Duodenal mucosa (tissue), 2 donors: ENCODE results near the gene IL15.
A peak's percentile ranks its signal among the peaks of the same experiment; 100 is the strongest.

Source experiments
- H3K27ac ChIP-seq: one replicate; pipeline ENCODE4 v1.7.0; 2013; ENCODE audit warnings: low read depth, low read length
- H3K27me3 ChIP-seq, 2 donors: one replicate each; pipeline ENCODE4 v1.7.0; 2013; ENCODE audit warnings: low read length in 2 of 2, control low read depth in 1 of 2; ENCODE audit not compliant: insufficient read depth in 2 of 2, control insufficient read depth in 1 of 2
- H3K36me3 ChIP-seq, 2 donors: one replicate each; pipeline ENCODE4 v1.7.0; 2013; ENCODE audit warnings: low read length in 2 of 2, control low read depth in 1 of 2; ENCODE audit not compliant: insufficient read depth in 2 of 2, control insufficient read depth in 1 of 2
- H3K4me1 ChIP-seq, 2 donors: one replicate each; pipeline ENCODE4 v1.7.0; 2013; ENCODE audit warnings: low read length in 2 of 2, control low read depth in 1 of 2; ENCODE audit not compliant: insufficient read depth in 2 of 2, control insufficient read depth in 1 of 2
- H3K4me3 ChIP-seq, 2 donors: one replicate each; pipeline ENCODE4 v1.7.0; 2013; ENCODE audit warnings: low read length in 2 of 2, low read depth in 1 of 2
- H3K9ac ChIP-seq, 2 donors: one replicate each; pipeline ENCODE4 v1.7.0; 2013; ENCODE audit warnings: low read length in 2 of 2, low read depth in 1 of 2
- H3K9me3 ChIP-seq, 2 donors: one replicate each; pipeline ENCODE4 v1.7.0; 2013; ENCODE audit warnings: low read length in 2 of 2, control low read depth in 1 of 2; ENCODE audit not compliant: control insufficient read depth in 1 of 2

IL15 gene

DNA sequence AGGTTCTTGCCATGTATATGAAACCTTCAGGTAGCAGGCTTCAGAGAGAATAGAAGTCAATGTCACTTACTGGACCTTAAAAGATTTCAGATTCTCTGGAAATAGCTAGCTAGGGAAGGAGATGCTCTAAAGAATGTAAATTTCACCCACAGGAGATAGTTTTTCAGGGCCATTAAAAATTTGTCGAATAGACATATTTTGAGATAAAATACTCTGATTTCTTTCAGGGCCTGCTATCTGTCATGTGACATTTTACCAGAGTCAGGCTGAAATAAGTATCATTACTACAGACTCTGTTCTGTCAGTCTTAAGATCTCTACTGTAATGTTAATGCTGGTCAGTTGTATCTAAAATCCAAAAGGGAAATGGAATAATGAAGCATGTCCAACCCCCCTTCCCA is 15.7 kb upstream of the IL15 start:
- no peaks in the 10 kb centered on the region for H3K9me3 ChIP-seq
- no peaks in the 10 kb centered on the region for H3K4me1 ChIP-seq
- no peak overlapping the region for H3K27ac ChIP-seq
- H3K4me3 ChIP-seq = no peak overlapping the region
- H3K9ac ChIP-seq = no peak overlapping the region
- H3K36me3 ChIP-seq = no peaks in the 10 kb centered on the region
- H3K27me3 ChIP-seq = no peaks in the 10 kb centered on the region

DNA sequence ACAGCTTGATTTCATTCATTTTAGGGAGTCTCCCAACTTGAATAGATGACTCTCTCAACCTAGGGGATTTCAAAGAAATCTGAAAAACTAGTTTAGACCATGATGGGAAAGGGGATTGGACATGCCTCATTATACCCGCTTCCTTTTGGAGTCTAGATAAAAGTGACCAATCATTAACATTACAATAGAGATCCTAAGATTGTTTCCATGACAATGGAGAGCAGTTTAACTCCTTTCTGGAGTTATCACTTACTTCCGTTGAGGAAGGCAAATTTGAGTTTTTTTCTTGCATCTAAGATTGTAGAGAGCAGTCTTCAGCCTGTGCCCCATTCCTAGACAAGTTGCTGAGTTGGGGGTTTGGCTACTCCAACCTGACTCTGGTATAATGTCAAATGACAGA is 11.4 kb upstream of the IL15 start:
- no peaks in the 10 kb centered on the region for H3K27me3 ChIP-seq
- no peak overlapping the region for H3K4me3 ChIP-seq
- no peaks in the 10 kb centered on the region for H3K9me3 ChIP-seq

DNA sequence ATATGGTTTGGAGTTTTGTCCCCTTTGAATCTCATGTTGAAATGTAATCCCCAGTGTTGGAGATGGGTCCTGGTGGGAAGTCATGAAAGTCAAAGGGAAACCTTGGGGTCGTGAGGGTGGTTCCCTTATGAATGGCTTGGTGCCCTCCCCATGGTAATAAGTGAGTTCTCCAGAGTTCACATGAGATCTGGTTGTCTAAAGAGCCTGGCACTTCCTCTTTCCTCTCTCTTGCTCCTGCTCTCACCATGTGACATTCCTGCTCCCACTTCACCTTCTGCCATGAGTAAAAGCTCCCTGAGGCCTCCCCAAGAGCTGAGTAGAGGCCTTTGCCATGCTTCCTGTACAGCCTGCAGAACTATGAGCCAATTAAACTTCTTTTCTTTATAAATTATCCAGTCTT is 5.5 kb upstream of the IL15 start:
- no peak overlapping the region for H3K27ac ChIP-seq
- no peaks in the 10 kb centered on the region for H3K36me3 ChIP-seq
- H3K4me1 ChIP-seq = peaks cover 2 to 3% of the 10 kb centered on the region in 2 donors
- no peak overlapping the region for H3K4me3 ChIP-seq
- no peaks in the 10 kb centered on the region for H3K27me3 ChIP-seq
- no peaks in the 10 kb centered on the region for H3K9me3 ChIP-seq
- no peak overlapping the region for H3K9ac ChIP-seq

More for the DNA sequence above, 11.4 kb upstream of the IL15 start:
- H3K4me1 ChIP-seq = no peaks in the 10 kb centered on the region
- H3K9ac ChIP-seq = no peak overlapping the region
- no peak overlapping the region for H3K27ac ChIP-seq
- H3K36me3 ChIP-seq = no peaks in the 10 kb centered on the region

DNA sequence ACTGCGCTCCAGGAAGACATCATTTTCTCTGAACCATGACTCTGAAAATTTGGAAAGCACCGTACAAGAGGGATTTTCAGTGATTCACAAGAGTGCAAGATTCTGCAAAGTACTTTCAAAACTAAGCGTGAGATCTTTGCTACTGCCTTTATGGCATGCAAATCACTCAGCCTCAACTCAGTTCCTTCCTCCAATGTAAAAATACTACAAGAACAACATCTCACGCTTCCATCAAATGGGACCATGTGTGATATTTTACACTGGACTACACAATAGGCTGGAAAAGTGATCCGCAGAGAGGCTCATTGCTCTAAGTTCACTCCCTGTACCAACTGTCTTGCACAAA is 674 bp upstream of the IL15 start:
- Histone ChIP-seq H3K36me3 (no peaks in the 10 kb centered on the region), H3K9me3 (no peaks in the 10 kb centered on the region), H3K9ac (peak overlapping the region in 1 of 2 donors; percentile 77), H3K27me3 (no peaks in the 10 kb centered on the region), H3K27ac (no peak overlapping the region), H3K4me3 (peak overlapping the region; percentile 94 to 96), H3K4me1 (peaks cover 15 to 19% of the 10 kb centered on the region in 2 donors)

DNA sequence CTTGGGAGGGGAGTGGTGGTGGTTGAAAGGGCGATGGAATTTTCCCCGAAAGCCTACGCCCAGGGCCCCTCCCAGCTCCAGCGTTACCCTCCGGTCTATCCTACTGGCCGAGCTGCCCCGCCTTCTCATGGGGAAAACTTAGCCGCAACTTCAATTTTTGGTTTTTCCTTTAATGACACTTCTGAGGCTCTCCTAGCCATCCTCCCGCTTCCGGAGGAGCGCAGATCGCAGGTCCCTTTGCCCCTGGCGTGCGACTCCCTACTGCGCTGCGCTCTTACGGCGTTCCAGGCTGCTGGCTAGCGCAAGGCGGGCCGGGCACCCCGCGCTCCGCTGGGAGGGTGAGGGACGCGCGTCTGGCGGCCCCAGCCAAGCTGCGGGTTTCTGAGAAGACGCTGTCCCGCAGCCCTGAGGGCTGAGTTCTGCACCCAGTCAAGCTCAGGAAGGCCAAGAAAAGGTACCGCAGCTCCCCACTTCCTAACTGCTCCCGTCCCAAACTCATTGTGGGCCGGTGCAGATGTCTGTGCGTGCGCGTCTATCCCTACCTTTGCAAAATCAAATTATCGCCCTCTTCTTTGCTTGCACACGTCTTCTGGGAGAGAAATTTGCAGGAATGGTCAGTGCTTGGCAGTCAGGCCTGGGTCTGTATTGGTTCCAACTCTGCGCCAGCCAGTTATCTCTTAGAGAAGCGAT is 533 bp downstream of the IL15 start:
- no peaks in the 10 kb centered on the region for H3K27me3 ChIP-seq
- H3K27ac ChIP-seq = peak overlapping the region; percentile 68

DNA sequence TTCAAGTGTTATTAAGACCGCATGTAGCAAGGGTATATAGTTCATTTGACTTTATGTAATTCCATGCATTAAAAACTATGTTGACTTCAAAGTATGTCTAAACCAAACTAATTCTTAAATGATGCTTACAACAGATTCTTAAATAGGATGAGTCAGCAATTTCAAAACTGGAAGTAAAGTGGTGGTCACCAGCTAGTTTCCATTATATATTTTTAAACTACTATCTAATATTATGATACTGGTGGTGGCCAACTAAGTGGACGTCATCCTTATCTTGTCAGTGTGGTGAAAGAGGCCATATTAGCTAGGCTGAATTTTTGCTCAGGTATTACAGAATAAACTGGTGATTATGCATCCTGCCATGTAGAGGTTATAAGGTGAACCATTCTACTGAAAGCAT is 1.2 kb downstream of the IL15 start:
- Histone ChIP-seq H3K27ac (no peak overlapping the region), H3K4me1 (peaks cover 15 to 23% of the 10 kb centered on the region in 2 donors), H3K9ac (peak overlapping the region in 1 of 2 donors; percentile 77), H3K36me3 (no peaks in the 10 kb centered on the region), H3K27me3 (no peaks in the 10 kb centered on the region), H3K9me3 (no peaks in the 10 kb centered on the region), H3K4me3 (peak overlapping the region; percentile 94 to 96)

More for the DNA sequence above, 533 bp downstream of the IL15 start:
- H3K9me3 ChIP-seq = no peaks in the 10 kb centered on the region
- H3K9ac ChIP-seq = peak overlapping the region; percentile 73 to 77
- peaks cover 15 to 19% of the 10 kb centered on the region in 2 donors for H3K4me1 ChIP-seq
- no peaks in the 10 kb centered on the region for H3K36me3 ChIP-seq
- H3K4me3 ChIP-seq = peak overlapping the region; percentile 94 to 96

DNA sequence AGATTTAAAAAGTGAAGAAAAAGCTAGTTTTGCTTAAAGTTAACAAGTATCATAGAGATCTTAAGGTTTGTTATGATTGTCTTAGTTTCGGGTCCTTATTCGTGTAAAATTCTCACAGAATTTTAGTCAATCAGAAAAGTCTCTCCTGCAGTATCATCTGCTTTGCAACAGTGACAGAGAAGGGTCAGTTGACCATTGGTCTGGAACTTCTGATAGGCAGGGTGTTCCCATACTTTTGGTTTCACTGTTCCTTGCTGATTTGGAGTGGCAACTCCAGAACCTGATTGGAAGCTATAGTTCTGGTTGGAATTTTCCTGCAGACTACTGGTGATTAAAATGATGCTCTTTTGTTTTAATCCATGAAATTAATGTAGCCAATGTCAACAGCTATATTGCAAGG is 1.8 kb downstream of the IL15 start:
- Histone ChIP-seq H3K27me3 (no peaks in the 10 kb centered on the region), H3K4me3 (no peak overlapping the region), H3K9me3 (no peaks in the 10 kb centered on the region), H3K27ac (no peak overlapping the region), H3K36me3 (no peaks in the 10 kb centered on the region), H3K4me1 (peaks cover 15 to 30% of the 10 kb centered on the region in 2 donors), H3K9ac (no peak overlapping the region)

DNA sequence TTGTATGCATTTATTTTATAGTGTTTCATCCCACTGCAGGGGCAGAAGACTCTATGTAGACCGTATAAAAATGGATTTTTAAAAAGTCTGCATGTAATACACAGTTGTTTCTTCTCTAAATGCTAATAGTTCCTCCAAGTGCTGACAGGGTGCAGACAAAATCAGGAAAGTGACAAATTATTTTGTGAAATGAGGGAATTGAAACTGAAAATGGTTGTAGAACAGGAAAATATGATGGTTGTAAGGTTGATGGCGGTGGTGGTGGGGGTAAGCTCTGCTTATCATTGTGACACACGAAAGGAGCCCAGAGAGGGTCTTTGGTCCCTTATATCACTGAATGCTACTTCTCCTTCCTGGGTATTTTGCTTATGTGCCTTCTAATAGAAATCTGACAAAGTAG is 4.3 kb downstream of the IL15 start:
- Histone ChIP-seq H3K4me3 (no peak overlapping the region), H3K9ac (no peak overlapping the region), H3K27ac (no peak overlapping the region), H3K27me3 (no peaks in the 10 kb centered on the region), H3K9me3 (no peaks in the 10 kb centered on the region), H3K4me1 (peaks cover 15 to 33% of the 10 kb centered on the region in 2 donors), H3K36me3 (no peaks in the 10 kb centered on the region)

DNA sequence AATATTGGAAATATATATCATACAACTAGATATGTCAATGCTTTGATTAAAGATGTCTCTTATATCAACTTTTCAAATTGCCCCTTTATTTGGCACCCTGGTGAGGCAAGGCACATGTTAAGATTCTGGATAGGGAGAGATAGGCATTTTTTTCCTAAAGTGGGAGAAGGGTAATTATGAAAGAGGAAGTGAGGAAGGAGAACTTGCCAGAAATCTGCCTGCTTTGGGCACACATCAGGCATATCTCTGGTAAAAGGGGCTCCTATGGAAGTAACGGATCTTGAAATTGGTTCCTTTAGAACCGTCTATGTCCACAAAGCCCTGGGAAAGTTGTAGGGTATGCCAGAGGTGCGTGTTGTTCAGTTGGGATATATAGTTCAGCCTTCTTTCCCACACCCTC is 5.7 kb downstream of the IL15 start:
- no peaks in the 10 kb centered on the region for H3K9me3 ChIP-seq
- no peaks in the 10 kb centered on the region for H3K36me3 ChIP-seq
- no peak overlapping the region for H3K27ac ChIP-seq
- no peaks in the 10 kb centered on the region for H3K27me3 ChIP-seq
- peaks cover 8 to 30% of the 10 kb centered on the region in 2 donors for H3K4me1 ChIP-seq
- H3K9ac ChIP-seq = no peak overlapping the region
- no peak overlapping the region for H3K4me3 ChIP-seq

DNA sequence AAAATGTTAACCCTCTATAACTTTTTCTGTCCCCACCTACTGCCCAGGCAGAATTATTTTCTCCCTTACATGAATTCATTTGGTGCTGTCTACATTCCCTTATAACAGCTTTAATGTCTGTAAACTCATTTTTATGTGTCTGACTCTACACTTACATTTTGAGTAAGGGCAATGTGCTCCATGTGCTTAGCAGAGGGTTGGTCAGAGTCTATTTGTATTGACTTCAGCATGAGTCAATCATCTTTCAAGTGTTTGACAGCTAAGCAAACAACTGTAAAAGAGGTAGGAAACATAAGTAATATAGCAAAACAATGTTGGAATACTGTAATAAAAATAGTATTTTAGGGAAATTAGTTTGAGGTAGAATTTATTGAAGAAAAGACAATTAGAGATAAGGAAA is 6.3 kb downstream of the IL15 start:
- Histone ChIP-seq H3K9ac (no peak overlapping the region), H3K4me3 (no peak overlapping the region), H3K4me1 (peaks cover 1 to 28% of the 10 kb centered on the region in 2 donors), H3K27ac (no peak overlapping the region), H3K36me3 (no peaks in the 10 kb centered on the region), H3K27me3 (no peaks in the 10 kb centered on the region), H3K9me3 (no peaks in the 10 kb centered on the region)
